ENCODE data around the gene CCL26. TPM values are rescaled to one million over a fixed set of nuclear protein-coding genes. Genes with fewer than 3 reads are reported as not detected.
"Not testable (repeated sequence)": the region's sequence is repeated elsewhere in the genome, so short reads cannot be mapped to it uniquely, and the experiment has no call there.

CCL26 gene
- total RNA-seq, 2 experiments from 2014 or later: not detected

DNA sequence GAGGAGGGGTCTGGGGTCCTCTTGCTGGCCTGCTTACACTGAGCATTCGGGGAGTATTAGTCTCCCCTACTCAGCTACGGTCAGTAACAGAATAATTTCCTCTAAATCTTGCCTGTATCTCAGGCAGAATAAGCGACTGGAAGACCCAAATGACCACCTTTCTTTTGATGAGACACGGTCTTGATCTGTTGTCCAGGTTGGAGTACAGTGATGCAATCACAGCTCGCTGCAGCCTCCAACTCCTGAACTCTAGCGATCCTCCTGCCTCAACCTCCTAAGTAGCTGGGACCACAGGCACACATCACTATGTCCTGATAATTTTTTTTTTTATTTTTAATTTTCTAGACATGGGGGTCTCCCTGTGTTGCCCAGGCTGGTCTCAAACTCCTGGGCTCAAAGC lies 24.4 kb upstream of the CCL26 start:
- DNase-seq: no peak
- H3K36me3 ChIP-seq (ENCODE audit: insufficient read depth, low read length): no peaks in the 10 kb centered on the region
- ChIA-PET POLR2A (no interaction called here), CTCF (no interaction called here)
- H3K9me3 Mint-ChIP-seq: no peaks in the 10 kb centered on the region
- no peak overlapping the region for H3K4me3 Mint-ChIP-seq
- H3K27ac ChIP-seq (ENCODE audit: low read depth in 1 of 2, low read length in 2 of 2): no peak overlapping the region
- H3K27me3 ChIP-seq (ENCODE audit: control insufficient read depth in 1 of 2, insufficient read depth in 2 of 2, low read length in 2 of 2): no peaks in the 10 kb centered on the region
- H3K4me1 Mint-ChIP-seq (ENCODE audit: low read depth): no peaks in the 10 kb centered on the region
- H3K4me3 ChIP-seq (ENCODE audit: low read length): no peak overlapping the region
- TF ChIP-seq, protein P1, sequence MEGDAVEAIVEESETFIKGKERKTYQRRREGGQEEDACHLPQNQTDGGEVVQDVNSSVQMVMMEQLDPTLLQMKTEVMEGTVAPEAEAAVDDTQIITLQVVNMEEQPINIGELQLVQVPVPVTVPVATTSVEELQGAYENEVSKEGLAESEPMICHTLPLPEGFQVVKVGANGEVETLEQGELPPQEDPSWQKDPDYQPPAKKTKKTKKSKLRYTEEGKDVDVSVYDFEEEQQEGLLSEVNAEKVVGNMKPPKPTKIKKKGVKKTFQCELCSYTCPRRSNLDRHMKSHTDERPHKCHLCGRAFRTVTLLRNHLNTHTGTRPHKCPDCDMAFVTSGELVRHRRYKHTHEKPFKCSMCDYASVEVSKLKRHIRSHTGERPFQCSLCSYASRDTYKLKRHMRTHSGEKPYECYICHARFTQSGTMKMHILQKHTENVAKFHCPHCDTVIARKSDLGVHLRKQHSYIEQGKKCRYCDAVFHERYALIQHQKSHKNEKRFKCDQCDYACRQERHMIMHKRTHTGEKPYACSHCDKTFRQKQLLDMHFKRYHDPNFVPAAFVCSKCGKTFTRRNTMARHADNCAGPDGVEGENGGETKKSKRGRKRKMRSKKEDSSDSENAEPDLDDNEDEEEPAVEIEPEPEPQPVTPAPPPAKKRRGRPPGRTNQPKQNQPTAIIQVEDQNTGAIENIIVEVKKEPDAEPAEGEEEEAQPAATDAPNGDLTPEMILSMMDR (IDR thresholded peaks at IDR 0.05): no peak
- H3K4me1 ChIP-seq (ENCODE audit: insufficient read depth, low read length): no peaks in the 10 kb centered on the region
- H3K9me3 ChIP-seq (ENCODE audit: control insufficient read depth in 1 of 2, insufficient read depth in 1 of 2, low read length in 2 of 2): no peaks in the 10 kb centered on the region
- no peak overlapping the region for H3K27ac Mint-ChIP-seq
- no peaks in the 10 kb centered on the region for H3K27me3 Mint-ChIP-seq
- no peaks in the 10 kb centered on the region for H3K36me3 Mint-ChIP-seq (ENCODE audit: low read depth)
- no peak for ATAC-seq (ENCODE audit: poor library complexity)
- intact Hi-C loops (cut with DNase I, micrococcal nuclease): no loop called here

DNA sequence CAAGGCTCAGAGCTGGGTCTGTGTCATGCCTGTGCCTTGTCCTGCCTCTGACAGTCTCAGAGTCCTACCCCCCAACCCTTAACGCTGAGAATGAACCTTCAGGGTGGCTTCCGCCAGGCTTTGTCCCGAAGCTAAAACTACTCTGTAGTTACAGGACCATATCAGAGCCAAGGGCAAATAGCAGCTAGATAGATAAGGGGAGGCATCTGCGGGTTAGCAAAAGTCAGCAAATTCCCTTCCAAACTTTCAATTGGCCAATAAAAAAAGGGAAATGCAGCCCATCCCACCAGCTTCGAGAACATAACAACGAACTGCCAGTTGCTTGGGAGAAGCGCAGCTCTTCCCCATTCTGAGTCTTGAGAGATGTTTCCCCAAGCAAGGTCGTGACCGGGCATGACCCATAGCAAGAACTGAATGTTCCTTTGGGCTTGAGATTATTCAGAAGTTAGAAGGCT lies 23.8 kb upstream of the CCL26 start:
- Mint-ChIP-seq H3K9me3 (no peaks in the 10 kb centered on the region), H3K27ac (no peak overlapping the region), H3K4me3 (no peak overlapping the region), H3K4me1 (ENCODE audit: low read depth) (no peaks in the 10 kb centered on the region), H3K27me3 (no peaks in the 10 kb centered on the region), H3K36me3 (ENCODE audit: low read depth) (no peaks in the 10 kb centered on the region)
- no peaks in the 10 kb centered on the region for H3K4me1 ChIP-seq (ENCODE audit: insufficient read depth, low read length)
- ChIA-PET CTCF (no interaction called here), POLR2A (no interaction called here)
- TF ChIP-seq, protein P1 (IDR thresholded peaks at IDR 0.05): no peak
- H3K4me3 ChIP-seq (ENCODE audit: low read length): no peak overlapping the region
- intact Hi-C loops (cut with DNase I, micrococcal nuclease): no loop called here
- no peaks in the 10 kb centered on the region for H3K36me3 ChIP-seq (ENCODE audit: insufficient read depth, low read length)
- no peaks in the 10 kb centered on the region for H3K9me3 ChIP-seq (ENCODE audit: control insufficient read depth in 1 of 2, insufficient read depth in 1 of 2, low read length in 2 of 2)
- no peak for ATAC-seq (ENCODE audit: poor library complexity)
- no peaks in the 10 kb centered on the region for H3K27me3 ChIP-seq (ENCODE audit: control insufficient read depth in 1 of 2, insufficient read depth in 2 of 2, low read length in 2 of 2)
- no peak overlapping the region for H3K27ac ChIP-seq (ENCODE audit: low read depth in 1 of 2, low read length in 2 of 2)
- DNase-seq: peak in 3 of 14 experiments; percentile 11 to 28 (median 13)

DNA sequence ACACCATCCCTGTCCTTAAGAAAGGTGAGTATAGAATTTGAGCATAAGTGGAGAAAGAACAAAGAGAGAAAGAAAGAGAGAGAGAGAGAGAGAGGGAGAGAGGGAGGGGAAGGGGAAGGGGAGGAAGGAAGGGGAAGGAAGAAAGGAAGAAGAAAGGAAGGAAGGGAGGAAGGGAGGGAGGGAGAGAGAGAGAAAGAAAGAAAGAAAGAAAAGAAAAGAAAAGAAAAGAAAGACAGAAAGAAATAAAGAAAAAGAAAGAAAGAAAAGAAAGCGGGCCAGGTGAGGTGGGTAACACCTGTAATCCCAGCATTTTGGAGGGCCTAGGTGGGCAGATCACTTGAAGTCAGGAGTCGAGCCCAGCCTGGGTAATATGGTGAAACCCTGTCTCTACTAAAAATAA lies 21.7 kb upstream of the CCL26 start:
- TF ChIP-seq, protein P1 (IDR thresholded peaks at IDR 0.05): no peak
- ATAC-seq (ENCODE audit: poor library complexity): no peak
- Histone ChIP-seq H3K9me3 (ENCODE audit: control insufficient read depth in 1 of 2, insufficient read depth in 1 of 2, low read length in 2 of 2) (no peaks in the 10 kb centered on the region), H3K27ac (ENCODE audit: low read depth in 1 of 2, low read length in 2 of 2) (no peak overlapping the region), H3K4me3 (ENCODE audit: low read length) (no peak overlapping the region), H3K4me1 (ENCODE audit: insufficient read depth, low read length) (no peaks in the 10 kb centered on the region), H3K36me3 (ENCODE audit: insufficient read depth, low read length) (no peaks in the 10 kb centered on the region), H3K27me3 (ENCODE audit: control insufficient read depth in 1 of 2, insufficient read depth in 2 of 2, low read length in 2 of 2) (no peaks in the 10 kb centered on the region)
- Mint-ChIP-seq H3K36me3 (ENCODE audit: low read depth) (no peaks in the 10 kb centered on the region), H3K27ac (no peak overlapping the region), H3K4me3 (no peak overlapping the region), H3K4me1 (ENCODE audit: low read depth) (no peaks in the 10 kb centered on the region), H3K9me3 (no peaks in the 10 kb centered on the region), H3K27me3 (no peaks in the 10 kb centered on the region)
- no peak for DNase-seq
- ChIA-PET CTCF (no interaction called here), POLR2A (no interaction called here)
- intact Hi-C loops (cut with DNase I, micrococcal nuclease): no loop called here

DNA sequence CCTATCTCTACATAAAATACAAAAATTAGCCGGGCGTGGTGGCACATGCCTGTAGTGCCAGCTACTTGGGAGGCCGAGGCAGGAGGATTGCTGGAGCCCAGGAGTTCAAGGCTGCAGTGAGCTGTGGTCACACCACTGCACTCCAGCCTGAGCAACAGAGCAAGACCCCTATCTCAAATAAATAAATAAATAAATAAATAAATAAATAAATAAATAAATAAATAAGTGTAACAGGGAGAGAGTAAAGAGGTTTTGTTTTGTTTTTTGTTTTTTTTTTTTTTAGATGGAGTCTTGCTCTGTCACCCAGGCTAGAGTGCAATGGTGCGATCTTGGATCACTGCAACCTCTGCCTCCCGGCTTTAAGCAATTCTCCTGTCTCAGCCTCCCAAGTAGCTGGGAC lies 20.6 kb upstream of the CCL26 start:
- not testable (repeated sequence) for H3K27ac Mint-ChIP-seq

More for the DNA sequence above, 20.6 kb upstream of the CCL26 start:
- CTCF ChIA-PET; POLR2A ChIA-PET; H3K27me3 Mint-ChIP-seq; ATAC-seq (ENCODE audit: poor library complexity); H3K4me3 ChIP-seq (ENCODE audit: low read length); H3K4me1 ChIP-seq (ENCODE audit: insufficient read depth, low read length); H3K27ac ChIP-seq (ENCODE audit: low read depth in 1 of 2, low read length in 2 of 2); H3K27me3 ChIP-seq (ENCODE audit: control insufficient read depth in 1 of 2, insufficient read depth in 2 of 2, low read length in 2 of 2); intact Hi-C loops (cut with DNase I, micrococcal nuclease); H3K4me1 Mint-ChIP-seq (ENCODE audit: low read depth); H3K36me3 Mint-ChIP-seq (ENCODE audit: low read depth); H3K36me3 ChIP-seq (ENCODE audit: insufficient read depth, low read length); H3K9me3 Mint-ChIP-seq; H3K9me3 ChIP-seq (ENCODE audit: control insufficient read depth in 1 of 2, insufficient read depth in 1 of 2, low read length in 2 of 2); H3K4me3 Mint-ChIP-seq; DNase-seq: not testable (repeated sequence)
